Measurements from ENCODE around the gene EEF1G.

DNA sequence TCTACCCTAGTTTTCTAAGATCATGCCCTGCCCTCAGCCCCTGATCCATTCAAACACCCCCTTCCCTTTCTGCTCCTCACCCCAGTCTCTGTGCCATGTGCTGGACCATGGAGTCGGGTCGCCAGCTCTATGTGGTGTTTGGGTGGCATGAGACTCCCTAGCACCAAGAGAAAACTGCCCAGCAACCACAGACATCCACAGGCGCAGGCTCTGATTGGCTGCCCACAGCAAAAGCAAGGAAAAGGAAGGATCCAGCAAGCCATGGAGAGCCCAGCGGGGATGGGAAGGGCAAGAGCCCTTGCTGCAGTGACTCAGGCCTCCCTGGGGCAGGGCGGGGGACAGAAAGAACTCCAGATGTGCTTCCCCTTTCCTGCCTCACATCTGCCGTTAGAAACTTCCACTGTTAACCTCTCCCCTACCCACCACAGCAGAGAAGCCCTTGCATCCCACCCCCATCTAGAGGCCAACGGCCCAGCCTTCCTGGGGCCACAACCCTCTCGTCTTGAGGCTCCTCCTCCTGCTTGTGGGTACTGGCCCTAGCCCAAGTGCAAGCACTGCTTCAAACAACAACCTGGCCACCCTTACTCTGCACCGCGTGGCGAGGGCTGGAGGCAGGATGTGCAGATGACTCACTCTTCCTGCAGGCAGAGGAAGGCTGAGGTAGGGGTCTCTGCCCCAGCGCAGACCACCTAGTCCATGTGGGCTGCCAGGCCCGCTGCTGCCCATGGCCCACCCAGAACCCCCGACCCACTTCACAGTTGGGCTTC lies 17.4 kb downstream of the EEF1G start:
- no peak for TF ChIP-seq CTCF (IDR thresholded peaks at IDR 0.05)
- TF ChIP-seq EZH2 (IDR thresholded peaks at IDR 0.05; ENCODE audit: borderline replicate concordance, insufficient read depth, low read depth, low read length, poor library complexity, severe bottlenecking), result no peak

All from B cell (primary cell).